Tibial artery (tissue), 4 donors: ENCODE data around the gene TAT.
"Not testable (repeated sequence)": the region's sequence is repeated elsewhere in the genome, so short reads cannot be mapped to it uniquely, and the experiment has no call there.

Experiments
- DNase-seq, 2 donors: peaks; one replicate each; pipeline ENCODE4 v3.0.0-alpha.2; 2019
- H3K27ac ChIP-seq, 2 donors: fragments of 200-600 bp; sonication (generic) in 1 of 2; 1 replicate in 1 of 2; 2 replicates in 1 of 2; pipeline ENCODE4 v1.5.1; 2018 to 2019; ENCODE audit warnings: mild to moderate bottlenecking in 1 of 2
- H3K27me3 ChIP-seq, 2 donors: fragments of 200-600 bp; sonication (generic) in 1 of 2; one replicate each; pipeline versions ENCODE4 v1.5.1 to v1.6.0; 2016 to 2019
- H3K36me3 ChIP-seq, 3 donors: fragments of 200-600 bp; sonication (generic) in 2 of 3; one replicate each; pipeline ENCODE4 v1.5.1; 2016 to 2019; ENCODE audit warnings: mild to moderate bottlenecking in 2 of 3
- H3K4me1 ChIP-seq, 4 donors: fragments of 200-600 bp; sonication (generic) in 2 of 4; 1 replicate in 3 of 4; 2 replicates in 1 of 4; pipeline ENCODE4 v1.5.1; 2016 to 2019
- H3K4me3 ChIP-seq, 2 donors: fragments of 200-600 bp; sonication (generic) in 1 of 2; 1 replicate in 1 of 2; 2 replicates in 1 of 2; pipeline ENCODE4 v1.5.1; 2018 to 2019; ENCODE audit warnings: mild to moderate bottlenecking in 2 of 2
- H3K9me3 ChIP-seq, 3 donors: fragments of 200-600 bp; sonication (generic) in 1 of 3; one replicate each; pipeline ENCODE4 v1.5.1; 2016 to 2019
- CTCF ChIP-seq, 2 experiments: fragments of 200-600 bp in 1 of 2; fragments of 450-650 bp in 1 of 2; IDR thresholded peaks; one replicate each; pipeline ENCODE4 v1.5.1; 2017 to 2019; ENCODE audit warnings: antibody characterized with exemption in 2 of 2, mild to moderate bottlenecking in 1 of 2, moderate library complexity in 1 of 2
- intact Hi-C: fragments of 100-400 bp; cut with DNase I; formaldehyde crosslinking; loops from one replicate; pipeline ENCODE4 v1.15.0; 2023; ENCODE audit warnings: low total_unique reads

TAT gene

GRCh38 chr16:71618429-71618828, 41.5 kb upstream of the TAT start:
- Histone ChIP-seq H3K27ac (no peak overlapping the region), H3K27me3 (peaks cover 0 to 19% of the 10 kb centered on the region in 2 donors), H3K4me1 (no peaks in the 10 kb centered on the region), H3K36me3 (no peaks in the 10 kb centered on the region), H3K4me3 (no peak overlapping the region), H3K9me3 (no peaks in the 10 kb centered on the region)
- no peak for TF ChIP-seq CTCF (IDR thresholded peaks at IDR 0.05)
- intact Hi-C loops, result no loop called here
- DNase-seq, result no peak

GRCh38 chr16:71614956-71615355, 38.1 kb upstream of the TAT start:
- H3K27ac ChIP-seq, H3K4me3 ChIP-seq, H3K9me3 ChIP-seq, DNase-seq, intact Hi-C loops, H3K4me1 ChIP-seq, H3K36me3 ChIP-seq: not testable (repeated sequence)
- H3K27me3 ChIP-seq, result peaks cover 0 to 25% of the 10 kb centered on the region in 2 donors

- DNase-seq, result peak in 1 of 2 donors; percentile 28
- intact Hi-C loops, result no loop called here
Observed at GRCh38 chr16:71610936-71611871, 34.3 kb upstream of the TAT start.

GRCh38 chr16:71610447-71610846, 33.6 kb upstream of the TAT start:
- H3K9me3 ChIP-seq, result no peaks in the 10 kb centered on the region
- intact Hi-C loops, result no loop called here
- H3K27me3 ChIP-seq, result peaks cover 0 to 19% of the 10 kb centered on the region in 2 donors
- no peak for DNase-seq
- H3K36me3 ChIP-seq, result no peaks in the 10 kb centered on the region
- H3K4me1 ChIP-seq, result peaks cover 0 to 5% (median 0%) of the 10 kb centered on the region in 4 donors
- no peak overlapping the region for H3K27ac ChIP-seq
- no peak for TF ChIP-seq CTCF (IDR thresholded peaks at IDR 0.05)
- H3K4me3 ChIP-seq, result no peak overlapping the region

More at GRCh38 chr16:71610936-71611871, 34.3 kb upstream of the TAT start:
- no peaks in the 10 kb centered on the region for H3K36me3 ChIP-seq
- peak; percentile 54 to 68 for TF ChIP-seq CTCF (IDR thresholded peaks at IDR 0.05)
- H3K9me3 ChIP-seq, result no peaks in the 10 kb centered on the region
- H3K4me3 ChIP-seq, result no peak overlapping the region
- H3K27ac ChIP-seq, result no peak overlapping the region
- H3K27me3 ChIP-seq, result peaks cover 0 to 25% of the 10 kb centered on the region in 2 donors
- H3K4me1 ChIP-seq, result peaks cover 0 to 5% (median 0%) of the 10 kb centered on the region in 4 donors

GRCh38 chr16:71609066-71609465, 32.2 kb upstream of the TAT start:
- TF ChIP-seq CTCF (IDR thresholded peaks at IDR 0.05), result no peak
- DNase-seq, result no peak
- intact Hi-C loops, result loop anchor here (5.0 kb wide), 1 partner anchor 197 kb away; no protein-coding TSS in a partner anchor
- H3K9me3 ChIP-seq, result no peaks in the 10 kb centered on the region
- H3K36me3 ChIP-seq, result no peaks in the 10 kb centered on the region
- H3K27me3 ChIP-seq, result peaks cover 0 to 12% of the 10 kb centered on the region in 2 donors
- peaks cover 0 to 5% (median 0%) of the 10 kb centered on the region in 4 donors for H3K4me1 ChIP-seq
- H3K4me3 ChIP-seq, result no peak overlapping the region
- no peak overlapping the region for H3K27ac ChIP-seq

- Histone ChIP-seq H3K9me3 (no peaks in the 10 kb centered on the region), H3K36me3 (no peaks in the 10 kb centered on the region), H3K27ac (no peak overlapping the region), H3K27me3 (no peaks in the 10 kb centered on the region), H3K4me3 (no peak overlapping the region), H3K4me1 (no peaks in the 10 kb centered on the region)
- TF ChIP-seq CTCF (IDR thresholded peaks at IDR 0.05), result no peak
- intact Hi-C loops, result no loop called here
- no peak for DNase-seq
Observed at GRCh38 chr16:71600822-71601221, 23.9 kb upstream of the TAT start.

- H3K4me1 ChIP-seq, H3K27ac ChIP-seq, H3K4me3 ChIP-seq, H3K36me3 ChIP-seq, intact Hi-C loops, DNase-seq, H3K27me3 ChIP-seq, H3K9me3 ChIP-seq: not testable (repeated sequence)
Observed at GRCh38 chr16:71598426-71598825, 21.5 kb upstream of the TAT start.

GRCh38 chr16:71595340-71595826, 18.5 kb upstream of the TAT start:
- intact Hi-C loops, H3K36me3 ChIP-seq, H3K27ac ChIP-seq, H3K4me1 ChIP-seq, H3K4me3 ChIP-seq, H3K9me3 ChIP-seq, H3K27me3 ChIP-seq, DNase-seq: not testable (repeated sequence)
